HUES6 (cell line): Measurements from ENCODE around the gene MFSD6L.

Experiments used
- H3K27ac ChIP-seq: 2 replicates; pipeline ENCODE4 v1.7.0; 2013; ENCODE audit warnings: low read depth, mild to moderate bottlenecking, low read length, inconsistent platforms
- H3K27me3 ChIP-seq: 2 replicates; pipeline ENCODE4 v1.6.1; 2013; ENCODE audit warnings: low read length; ENCODE audit not compliant: control insufficient read depth, insufficient read depth
- H3K36me3 ChIP-seq: 2 replicates; pipeline ENCODE4 v1.6.1; 2013; ENCODE audit warnings: low read length; ENCODE audit not compliant: control insufficient read depth, insufficient read depth
- H3K4me1 ChIP-seq: 2 replicates; pipeline ENCODE4 v1.6.1; 2013; ENCODE audit warnings: low read length; ENCODE audit not compliant: control insufficient read depth, insufficient read depth
- H3K4me3 ChIP-seq: 2 replicates; pipeline ENCODE4 v1.5.1; 2013; ENCODE audit warnings: low read depth, low read length
- H3K9ac ChIP-seq: one replicate; pipeline ENCODE4 v1.6.1; 2013; ENCODE audit warnings: mild to moderate bottlenecking, low read length
- H3K9me3 ChIP-seq: 2 replicates; pipeline ENCODE4 v1.6.1; 2013; ENCODE audit warnings: low read depth, low read length; ENCODE audit not compliant: control insufficient read depth, insufficient read depth

The MFSD6L gene

DNA sequence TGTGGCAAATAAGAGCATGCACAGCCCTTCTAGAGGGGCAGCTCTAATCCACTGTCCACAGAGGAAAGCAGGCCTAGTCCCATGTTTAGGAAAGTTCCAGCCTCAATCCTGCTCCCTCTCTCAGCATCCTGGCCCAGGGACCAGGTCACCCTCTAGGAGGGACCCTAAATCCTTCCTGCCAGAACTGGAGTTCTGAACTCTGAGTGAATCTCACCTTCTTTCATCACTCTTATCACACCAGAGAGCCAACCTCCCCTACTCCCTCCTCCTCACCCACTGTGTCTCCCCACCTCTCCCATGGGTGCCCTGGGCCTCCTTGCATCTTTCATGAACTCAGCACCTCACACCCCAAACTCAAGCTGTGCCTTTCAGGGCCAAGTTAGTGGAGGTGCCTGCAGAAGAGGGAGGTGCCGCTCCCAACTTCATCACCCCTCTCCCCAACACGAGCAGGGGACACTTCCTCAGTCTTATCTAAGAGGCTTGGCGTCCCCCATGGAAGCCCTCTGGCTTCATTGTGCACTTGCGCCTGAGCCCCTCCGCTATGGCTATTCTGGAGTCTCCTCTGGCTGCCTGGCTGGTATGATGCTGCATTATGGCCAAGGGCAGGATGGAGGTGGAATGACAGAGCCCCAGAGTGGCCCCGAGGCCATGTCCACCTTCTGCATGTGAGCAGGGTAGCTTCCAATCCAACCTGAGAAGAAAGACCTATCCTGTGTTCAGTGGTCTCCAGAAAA lies 36.6 kb upstream of the MFSD6L start:
- no peak overlapping the region for H3K27ac ChIP-seq
- H3K36me3 ChIP-seq = no peaks in the 10 kb centered on the region
- no peak overlapping the region for H3K9ac ChIP-seq

GRCh38 chr17:8835106-8835505 lies 35.9 kb upstream of the MFSD6L start:
- Histone ChIP-seq H3K27ac (no peak overlapping the region), H3K4me1 (peaks cover 19% of the 10 kb centered on the region), H3K4me3 (no peak overlapping the region), H3K27me3 (no peaks in the 10 kb centered on the region), H3K36me3 (no peaks in the 10 kb centered on the region), H3K9ac (no peak overlapping the region), H3K9me3 (no peaks in the 10 kb centered on the region)

More for the DNA sequence above, 36.6 kb upstream of the MFSD6L start:
- Histone ChIP-seq H3K4me3 (no peak overlapping the region), H3K9me3 (no peaks in the 10 kb centered on the region), H3K27me3 (no peaks in the 10 kb centered on the region), H3K4me1 (peaks cover 19% of the 10 kb centered on the region)

GRCh38 chr17:8832711-8833352 lies 33.7 kb upstream of the MFSD6L start:
- no peak overlapping the region for H3K27ac ChIP-seq
- peaks cover 6% of the 10 kb centered on the region for H3K4me1 ChIP-seq
- no peak overlapping the region for H3K9ac ChIP-seq
- H3K9me3 ChIP-seq = no peaks in the 10 kb centered on the region
- H3K27me3 ChIP-seq = no peaks in the 10 kb centered on the region
- H3K36me3 ChIP-seq = no peaks in the 10 kb centered on the region
- no peak overlapping the region for H3K4me3 ChIP-seq

- Histone ChIP-seq H3K36me3 (no peaks in the 10 kb centered on the region), H3K4me3 (no peak overlapping the region), H3K9ac (no peak overlapping the region), H3K4me1 (no peaks in the 10 kb centered on the region), H3K9me3 (no peaks in the 10 kb centered on the region), H3K27ac (no peak overlapping the region), H3K27me3 (no peaks in the 10 kb centered on the region)
Measured at GRCh38 chr17:8831234-8831849, 32.2 kb upstream of the MFSD6L start.

DNA sequence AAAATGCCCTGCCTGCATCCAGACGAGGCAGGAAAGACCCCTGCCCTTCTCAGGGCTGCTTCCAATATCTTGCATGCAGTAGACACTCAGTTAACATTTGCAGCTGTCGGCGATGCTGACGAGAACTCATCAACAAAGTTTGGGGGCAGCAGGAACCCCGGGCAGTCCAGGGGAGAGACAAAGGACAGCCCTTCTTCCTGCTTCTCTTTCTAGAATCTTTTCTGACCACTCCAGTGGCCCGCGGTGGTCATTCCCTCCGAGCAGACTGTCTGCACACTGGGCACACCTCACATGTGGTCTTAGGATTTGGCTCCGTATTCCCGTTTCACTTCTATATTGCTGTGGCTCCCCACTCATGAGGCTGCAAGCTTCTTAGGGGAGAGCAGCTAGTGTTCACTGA lies 31.0 kb upstream of the MFSD6L start:
- H3K27me3 ChIP-seq = no peaks in the 10 kb centered on the region
- H3K9ac ChIP-seq = no peak overlapping the region
- no peaks in the 10 kb centered on the region for H3K9me3 ChIP-seq
- H3K36me3 ChIP-seq = no peaks in the 10 kb centered on the region
- H3K4me1 ChIP-seq = no peaks in the 10 kb centered on the region
- no peak overlapping the region for H3K27ac ChIP-seq
- H3K4me3 ChIP-seq = no peak overlapping the region

DNA sequence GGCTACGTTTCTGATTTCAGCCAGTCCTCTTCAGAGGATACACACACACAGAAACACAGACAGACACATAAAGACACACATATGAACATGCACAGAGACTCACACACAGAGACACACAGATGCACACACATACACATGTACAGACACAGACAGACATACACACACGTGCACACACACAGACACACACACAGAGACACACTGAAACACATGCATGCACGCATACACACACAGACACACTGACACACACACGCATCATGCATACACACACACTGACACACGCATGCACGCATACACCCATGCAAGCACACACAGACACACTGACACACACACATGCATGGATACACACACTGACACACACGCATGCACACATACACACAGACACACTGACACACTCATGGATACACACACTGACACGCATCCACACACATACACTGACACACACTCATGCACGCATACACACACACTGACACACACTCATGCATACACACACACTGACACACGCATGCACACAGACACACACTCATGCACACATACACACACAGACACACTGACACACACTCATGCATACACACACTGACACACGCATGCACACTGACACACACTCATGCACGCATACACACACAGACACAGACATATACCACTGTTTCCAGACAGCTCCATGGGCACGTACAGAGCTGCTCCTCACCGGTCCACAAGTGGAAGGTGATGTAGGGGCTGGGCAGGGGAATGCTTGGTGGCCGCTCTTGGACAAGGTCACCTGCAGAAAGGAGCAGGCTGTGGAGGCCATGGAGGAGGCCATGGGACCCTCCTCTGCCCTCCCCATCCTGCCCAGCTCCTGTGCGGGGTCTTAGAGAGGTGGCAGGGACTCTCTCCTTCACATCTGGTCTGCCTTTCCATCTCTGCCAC lies 30.1 kb upstream of the MFSD6L start:
- H3K36me3 ChIP-seq = no peaks in the 10 kb centered on the region
- no peaks in the 10 kb centered on the region for H3K27me3 ChIP-seq
- no peak overlapping the region for H3K9ac ChIP-seq
- no peaks in the 10 kb centered on the region for H3K4me1 ChIP-seq
- no peak overlapping the region for H3K27ac ChIP-seq
- H3K4me3 ChIP-seq = no peak overlapping the region
- H3K9me3 ChIP-seq = peaks cover 7% of the 10 kb centered on the region

DNA sequence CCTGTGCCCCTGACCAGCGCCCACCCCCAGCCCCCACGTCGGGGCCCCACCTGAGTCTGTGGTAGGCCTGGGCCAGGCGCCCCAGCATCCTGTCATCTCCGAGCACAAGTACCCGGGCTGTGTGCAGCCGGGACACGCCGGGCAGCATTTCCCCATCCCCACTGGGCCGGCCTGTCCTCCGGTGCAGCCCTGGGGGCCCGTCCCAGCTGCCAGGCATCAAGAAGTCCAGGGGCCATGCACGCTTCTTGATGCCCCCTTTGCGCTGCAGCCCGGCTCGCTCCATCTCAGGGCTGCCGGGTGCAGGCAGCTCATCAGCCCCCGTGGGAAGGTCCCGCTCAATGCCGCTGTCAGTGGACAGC lies 29.3 kb upstream of the MFSD6L start:
- Histone ChIP-seq H3K4me1 (no peaks in the 10 kb centered on the region), H3K9me3 (peaks cover 11% of the 10 kb centered on the region), H3K27ac (no peak overlapping the region), H3K9ac (no peak overlapping the region), H3K36me3 (no peaks in the 10 kb centered on the region), H3K27me3 (no peaks in the 10 kb centered on the region), H3K4me3 (no peak overlapping the region)

DNA sequence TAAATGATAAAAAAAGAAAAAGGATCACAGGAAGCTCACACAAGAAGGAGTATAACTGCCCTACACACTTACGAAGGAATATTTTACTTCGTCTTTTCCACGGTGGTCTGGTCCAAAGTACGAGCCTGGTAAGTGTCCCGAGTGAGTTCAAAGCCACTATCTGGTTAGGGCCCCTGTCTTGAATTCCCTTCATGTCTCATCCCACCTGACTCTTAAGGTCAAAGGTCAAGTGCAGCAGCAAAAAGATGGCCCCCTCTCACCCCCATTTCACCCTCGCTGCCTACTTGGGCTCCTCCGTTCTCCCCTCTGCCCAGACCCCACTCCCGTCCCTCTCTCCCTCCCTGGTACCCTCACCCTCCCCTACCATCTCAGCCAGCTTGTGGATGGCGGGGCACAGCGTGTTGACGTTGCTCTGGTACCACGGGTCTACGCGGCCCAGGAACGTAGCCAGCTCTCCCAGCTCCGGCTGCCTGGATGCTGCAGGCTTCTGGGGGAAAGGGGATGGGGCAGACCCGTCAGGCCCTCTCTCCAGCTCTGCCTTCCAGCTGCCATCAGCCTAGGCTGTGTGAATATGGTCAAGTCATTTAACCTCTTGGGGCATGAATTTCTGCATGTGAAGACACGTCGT lies 27.8 kb upstream of the MFSD6L start:
- H3K36me3 ChIP-seq = no peaks in the 10 kb centered on the region
- H3K9ac ChIP-seq = no peak overlapping the region
- H3K27ac ChIP-seq = no peak overlapping the region
- H3K9me3 ChIP-seq = peaks cover 12% of the 10 kb centered on the region
- no peaks in the 10 kb centered on the region for H3K4me1 ChIP-seq
- no peak overlapping the region for H3K4me3 ChIP-seq
- H3K27me3 ChIP-seq = no peaks in the 10 kb centered on the region

DNA sequence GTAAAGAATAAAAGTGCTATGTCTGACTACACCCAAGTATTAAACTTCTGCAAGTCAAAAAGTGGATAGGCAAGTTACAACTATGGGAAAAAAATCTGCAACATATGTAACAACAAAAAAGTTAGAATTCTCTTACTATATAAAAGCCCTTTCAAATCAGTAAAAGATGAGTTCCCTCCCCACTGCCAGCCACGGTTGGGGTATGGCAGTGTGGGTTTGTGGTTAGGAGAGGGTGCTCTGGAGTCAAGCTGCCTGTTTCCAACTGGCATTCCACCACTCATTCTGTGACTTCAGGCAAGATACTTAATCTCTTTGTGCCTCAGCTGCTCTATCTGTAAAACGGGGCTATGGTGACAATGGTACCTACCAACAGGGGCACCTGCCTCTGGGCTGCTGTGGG lies 26.6 kb upstream of the MFSD6L start:
- Histone ChIP-seq H3K9me3 (peaks cover 12% of the 10 kb centered on the region), H3K36me3 (no peaks in the 10 kb centered on the region), H3K9ac (no peak overlapping the region), H3K27ac (no peak overlapping the region), H3K4me3 (no peak overlapping the region), H3K4me1 (no peaks in the 10 kb centered on the region), H3K27me3 (no peaks in the 10 kb centered on the region)

- Histone ChIP-seq H3K36me3 (no peaks in the 10 kb centered on the region), H3K27ac (no peak overlapping the region), H3K4me3 (no peak overlapping the region), H3K9ac (no peak overlapping the region), H3K4me1 (no peaks in the 10 kb centered on the region), H3K27me3 (no peaks in the 10 kb centered on the region), H3K9me3 (peaks cover 12% of the 10 kb centered on the region)
Measured at GRCh38 chr17:8823279-8823678, 24.1 kb upstream of the MFSD6L start.
